BE2C (cell line): ENCODE data around the gene CXorf58.

ENCODE experiments used
- DNase-seq: peaks from one replicate; pipeline ENCODE4 v3.0.0-alpha.2; 2020
- H3K27me3 ChIP-seq: fragments of 250-450 bp; sonication (Bioruptor Pico); 2 replicates; pipeline ENCODE4 v1.5.1; 2020; ENCODE audit warnings: mild to moderate bottlenecking
- H3K36me3 ChIP-seq: fragments of 250-450 bp; sonication (Bioruptor Pico); 2 replicates; pipeline ENCODE4 v1.5.1; 2020; ENCODE audit warnings: mild to moderate bottlenecking
- H3K4me1 ChIP-seq: fragments of 250-450 bp; sonication (Bioruptor Pico); 2 replicates; pipeline ENCODE4 v1.5.1; 2020
- H3K4me3 ChIP-seq: 2 replicates; pipeline ENCODE4 v1.5.1; 2011; ENCODE audit warnings: low read depth, low read length
- H3K9me3 ChIP-seq: fragments of 250-450 bp; sonication (Bioruptor Pico); 2 replicates; pipeline ENCODE4 v1.5.1; 2020
- CTCF ChIP-seq: IDR thresholded peaks from 2 replicates; pipeline ENCODE4 v1.5.1; 2012; ENCODE audit warnings: mild to moderate bottlenecking, low read depth, low read length

The CXorf58 gene

GRCh38 chrX:23981222-23981621 is 73.4 kb downstream of the CXorf58 start:
- Histone ChIP-seq H3K4me1 (no peaks in the 10 kb centered on the region), H3K36me3 (no peaks in the 10 kb centered on the region; the same call in 1 of the 2 replicates), H3K4me3 (no peak overlapping the region), H3K27me3 (no peaks in the 10 kb centered on the region), H3K9me3 (no peaks in the 10 kb centered on the region)
- TF ChIP-seq CTCF: no peak
- DNase-seq: no peak

GRCh38 chrX:23981711-23982110 is 73.9 kb downstream of the CXorf58 start:
- no peaks in the 10 kb centered on the region for H3K9me3 ChIP-seq
- no peak overlapping the region for H3K4me3 ChIP-seq
- peaks cover 4% of the 10 kb centered on the region; the same call in 1 of the 2 replicates for H3K36me3 ChIP-seq
- H3K4me1 ChIP-seq: no peaks in the 10 kb centered on the region
- H3K27me3 ChIP-seq: no peaks in the 10 kb centered on the region
- TF ChIP-seq CTCF: no peak
- DNase-seq: no peak

- Histone ChIP-seq H3K36me3 (peaks cover 9% of the 10 kb centered on the region), H3K27me3 (no peaks in the 10 kb centered on the region), H3K9me3 (no peaks in the 10 kb centered on the region), H3K4me1 (no peaks in the 10 kb centered on the region), H3K4me3 (no peak overlapping the region)
- no peak for TF ChIP-seq CTCF
- no peak for DNase-seq
Measured at GRCh38 chrX:23982891-23983290, 75.1 kb downstream of the CXorf58 start.
